Keratinocyte (primary cell): ENCODE data around the gene EFHB. TPM values are rescaled to one million over a fixed set of nuclear protein-coding genes. Genes with fewer than 3 reads are reported as not detected.
A peak's percentile ranks its signal among the peaks of the same experiment; 100 is the strongest.

Experiments
- DNase-seq: peaks from one replicate; pipeline ENCODE4 v3.0.0-alpha.2; 2011; ENCODE audit warnings: low read depth, missing footprints, low spot score
- FAIRE-seq: peaks from 2 replicates; lab custom pipeline; 2011; peaks lifted over from hg19 to GRCh38; lab: Jason Lieb, UNC
- H2AFZ ChIP-seq: 2 replicates; pipeline ENCODE4 v1.6.0; 2012; ENCODE audit warnings: low read length, control low read depth, inconsistent platforms; ENCODE audit not compliant: control insufficient read depth
- H3K27ac ChIP-seq: 2 replicates; pipeline ENCODE4 v1.5.1; 2011; ENCODE audit warnings: low read length; ENCODE audit not compliant: control insufficient read depth, insufficient read depth
- H3K27me3 ChIP-seq: 3 replicates; pipeline ENCODE4 v1.6.0; 2011; ENCODE audit warnings: low read length; ENCODE audit not compliant: control insufficient read depth, insufficient read depth; ENCODE audit errors: extremely low read depth
- H3K36me3 ChIP-seq, 2 experiments: 2 replicates in 1 of 2; 3 replicates in 1 of 2; pipeline ENCODE4 v1.5.1; 2011; ENCODE audit warnings: low read length in 2 of 2, mild to moderate bottlenecking in 1 of 2; ENCODE audit not compliant: control insufficient read depth in 2 of 2, insufficient read depth in 2 of 2; ENCODE audit errors: extremely low read depth in 1 of 2
- H3K4me1 ChIP-seq: 3 replicates; pipeline ENCODE4 v1.5.1; 2011; ENCODE audit warnings: low read length; ENCODE audit not compliant: control insufficient read depth, insufficient read depth; ENCODE audit errors: extremely low read depth
- H3K4me2 ChIP-seq: 3 replicates; pipeline ENCODE4 v1.6.0; 2011; ENCODE audit warnings: low read depth, low read length; ENCODE audit not compliant: control insufficient read depth, insufficient read depth; ENCODE audit errors: extremely low read depth
- H3K4me3 ChIP-seq, 3 experiments: fragments of 200-600 bp in 1 of 3; sonication (generic) in 1 of 3; 2 replicates in 2 of 3; 3 replicates in 1 of 3; pipeline ENCODE4 v1.5.1; 2011 to 2016; ENCODE audit warnings: low read length in 3 of 3, mild to moderate bottlenecking in 3 of 3, control low read depth in 2 of 3, inconsistent platforms in 1 of 3, low read depth in 1 of 3, mixed read lengths in 1 of 3, mixed run types in 1 of 3, moderate library complexity in 1 of 3; ENCODE audit not compliant: control insufficient read depth in 2 of 3, insufficient read depth in 2 of 3; ENCODE audit errors: extremely low read depth in 1 of 3
- H3K79me2 ChIP-seq: 2 replicates; pipeline ENCODE4 v1.6.0; 2012; ENCODE audit warnings: low read length; ENCODE audit not compliant: control insufficient read depth, insufficient read depth
- H3K9ac ChIP-seq: 3 replicates; pipeline ENCODE4 v1.6.0; 2011; ENCODE audit warnings: low read length; ENCODE audit not compliant: control insufficient read depth, insufficient read depth; ENCODE audit errors: extremely low read depth
- H3K9me1 ChIP-seq: 3 replicates; pipeline ENCODE4 v1.6.0; 2011; ENCODE audit warnings: low read length; ENCODE audit not compliant: control insufficient read depth, insufficient read depth; ENCODE audit errors: extremely low read depth
- H3K9me3 ChIP-seq: 2 replicates; pipeline ENCODE4 v1.5.1; 2012; ENCODE audit warnings: low read depth, low read length; ENCODE audit not compliant: control insufficient read depth
- H4K20me1 ChIP-seq: 3 replicates; pipeline ENCODE4 v1.6.0; 2011; ENCODE audit warnings: low read length; ENCODE audit not compliant: control insufficient read depth, insufficient read depth; ENCODE audit errors: extremely low read depth
- EZH2 ChIP-seq: IDR thresholded peaks from one replicate; pipeline ENCODE4 v1.6.1; 2012; ENCODE audit warnings: inconsistent platforms, mild to moderate bottlenecking, low read length, moderate library complexity
- dilution Hi-C: fragments of 300-500 bp; cut with MboI; formaldehyde crosslinking; loops from one replicate; pipeline ENCODE4 v1.7.0; 2020; ENCODE audit warnings: low sequenced_read_pairs; ENCODE audit not compliant: extremely low pct_ligation_motif_present
- polyA minus RNA-seq, 3 experiments: library from RNA; depleted of rRNA, polyadenylated mRNA; stranded (reverse); fragments of >200 nt; gene quantifications; 1 replicate in 1 of 3; 2 replicates in 1 of 3; 3 replicates in 1 of 3; pipeline ENCODE4 v1.2.3, GENCODE V29; 2011
- polyA plus RNA-seq, 5 experiments: library from polyadenylated mRNA; depleted of rRNA in 3 of 5; stranded (reverse) in 3 of 5; stranded (forward) in 1 of 5; unstranded in 1 of 5; fragments of >200 nt; gene quantifications; 1 replicate in 1 of 5; 2 replicates in 3 of 5; 3 replicates in 1 of 5; pipeline versions ENCODE4 v1.2.1 to v1.2.3, GENCODE V29; 2011 to 2012; ENCODE audit warnings: missing spikeins in 2 of 5, low read depth in 1 of 5, low replicate concordance in 1 of 5
- TF ChIP-seq, protein P1 (sequence below), 3 experiments: IDR thresholded peaks in 1 of 3; conservative IDR thresholded peaks in 1 of 3; optimal IDR thresholded peaks in 1 of 3; 2 replicates in 2 of 3; 3 replicates in 1 of 3; pipeline versions ENCODE3 to v1.5.1; 2011; ENCODE audit warnings: low read length in 3 of 3, mild to moderate bottlenecking in 3 of 3, moderate library complexity in 2 of 3, control low read depth in 1 of 3, inconsistent platforms in 1 of 3; ENCODE audit not compliant: insufficient read depth in 2 of 3; ENCODE audit errors: extremely low read depth in 1 of 3

Gene EFHB, protein sequence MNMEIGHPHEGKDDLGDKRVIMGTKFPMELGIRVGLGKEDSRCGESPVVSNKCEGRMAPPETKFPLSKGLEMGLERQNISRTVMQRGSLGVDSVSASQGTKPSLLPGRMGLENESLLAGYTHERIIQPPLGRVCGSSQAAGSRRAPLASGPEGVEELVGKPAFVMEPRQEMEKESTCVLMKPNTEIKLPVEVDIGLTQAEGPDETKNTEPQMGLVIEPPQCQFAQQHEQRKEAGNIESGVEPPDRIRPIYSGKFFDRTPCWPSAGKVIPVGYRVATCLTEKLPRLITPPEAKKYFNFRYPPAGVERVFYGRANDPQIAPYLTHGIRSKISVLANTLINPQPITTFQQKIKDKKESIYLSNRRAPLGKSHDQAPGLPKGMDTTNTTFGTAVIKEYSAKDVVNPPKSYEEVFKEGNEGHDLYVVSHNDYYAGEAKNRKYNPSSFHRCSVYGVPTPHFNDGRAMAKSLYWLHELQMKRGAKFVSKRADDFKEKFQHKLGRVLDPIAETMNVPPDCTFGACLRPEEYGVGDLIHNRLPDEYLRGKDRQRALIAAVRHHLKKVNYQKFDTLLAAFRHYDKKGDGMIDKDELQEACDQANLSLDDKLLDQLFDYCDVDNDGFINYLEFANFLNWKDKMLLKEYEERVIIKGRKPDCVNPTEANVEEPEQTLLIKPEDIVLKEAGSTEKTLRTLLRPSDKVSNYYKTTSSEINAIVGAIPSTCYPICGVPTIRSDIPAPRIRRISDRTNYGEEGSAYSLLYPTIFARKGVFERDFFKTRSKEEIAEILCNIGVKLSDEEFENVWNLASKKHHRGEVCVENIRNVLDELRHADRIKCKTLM
- polyA plus RNA-seq (0.08 to 0.58 TPM (median 0.26 TPM) in 3 replicates), polyA minus RNA-seq (1.7 to 1.8 TPM in 2 of 3 replicates, not detected in the other)
- 1.7 TPM for polyA plus RNA-seq (2011; ENCODE audit: low read depth)
- polyA plus RNA-seq (2011; cell fraction: cytosol; rRNA removed) = 0.10 and 0.29 TPM in 2 replicates
- polyA plus RNA-seq (2011; cell fraction: nucleus; rRNA removed) = 0.27 TPM in 1 of 2 replicates, not detected in the other
- polyA plus RNA-seq (2012; ENCODE audit: low replicate concordance) = 0.24 and 0.69 TPM in 2 replicates
- not detected for polyA minus RNA-seq (2011; cell fraction: cytosol; rRNA and poly(A)+ RNA removed)
- polyA minus RNA-seq (2011; cell fraction: nucleus; rRNA and poly(A)+ RNA removed) = not detected in 2 replicates

DNA sequence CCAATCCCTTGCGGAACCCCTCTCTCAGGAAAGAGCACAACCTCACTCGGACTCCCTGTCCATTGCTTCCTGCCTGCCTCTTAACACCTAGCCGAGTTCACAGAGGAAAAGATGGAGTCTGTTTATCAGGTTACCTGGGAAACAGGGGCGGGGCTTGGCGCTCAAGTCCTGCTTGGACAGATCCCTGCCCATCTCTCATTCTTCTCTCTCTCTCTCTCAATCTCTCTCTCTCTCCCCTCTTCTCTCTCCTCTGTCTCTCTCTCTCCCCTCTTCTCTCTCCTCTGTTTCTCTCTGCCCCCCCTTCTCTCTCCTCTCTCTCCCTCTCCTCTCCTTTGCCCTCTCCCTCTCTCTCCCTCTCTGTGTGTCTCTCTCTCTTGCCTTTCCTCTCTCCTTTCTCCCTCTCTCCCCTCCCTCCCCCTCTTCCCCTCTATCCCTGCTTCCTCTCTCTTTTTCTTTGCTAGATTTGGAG lies at the start of gene EFHB:
EFHB (minus strand) TSS at position 120 of the 469 bp plus-strand sequence. CDS start 199 bp downstream, outside the sequence.
- DNase-seq (no peak), FAIRE-seq (no peak)
- Histone ChIP-seq H3K4me2 (peak within 1 kb of the TSS; percentile 40), H3K9ac (no peak within 1 kb of the TSS), H3K27ac (no peak within 1 kb of the TSS), H4K20me1 (no peaks in the 10 kb centered on the region), H2AFZ (peak within 1 kb of the TSS; percentile 61), H3K9me1 (no peaks in the 10 kb centered on the region), H3K36me3 (no peaks in the 10 kb centered on the region), H3K27me3 (no peaks in the 10 kb centered on the region), H3K4me1 (no peaks in the 10 kb centered on the region), H3K79me2 (no peaks in the 10 kb centered on the region), H3K4me3 (no peak within 1 kb of the TSS), H3K9me3 (no peaks in the 10 kb centered on the region)
- dilution Hi-C loops = no loop called here
- TF ChIP-seq, protein P1, sequence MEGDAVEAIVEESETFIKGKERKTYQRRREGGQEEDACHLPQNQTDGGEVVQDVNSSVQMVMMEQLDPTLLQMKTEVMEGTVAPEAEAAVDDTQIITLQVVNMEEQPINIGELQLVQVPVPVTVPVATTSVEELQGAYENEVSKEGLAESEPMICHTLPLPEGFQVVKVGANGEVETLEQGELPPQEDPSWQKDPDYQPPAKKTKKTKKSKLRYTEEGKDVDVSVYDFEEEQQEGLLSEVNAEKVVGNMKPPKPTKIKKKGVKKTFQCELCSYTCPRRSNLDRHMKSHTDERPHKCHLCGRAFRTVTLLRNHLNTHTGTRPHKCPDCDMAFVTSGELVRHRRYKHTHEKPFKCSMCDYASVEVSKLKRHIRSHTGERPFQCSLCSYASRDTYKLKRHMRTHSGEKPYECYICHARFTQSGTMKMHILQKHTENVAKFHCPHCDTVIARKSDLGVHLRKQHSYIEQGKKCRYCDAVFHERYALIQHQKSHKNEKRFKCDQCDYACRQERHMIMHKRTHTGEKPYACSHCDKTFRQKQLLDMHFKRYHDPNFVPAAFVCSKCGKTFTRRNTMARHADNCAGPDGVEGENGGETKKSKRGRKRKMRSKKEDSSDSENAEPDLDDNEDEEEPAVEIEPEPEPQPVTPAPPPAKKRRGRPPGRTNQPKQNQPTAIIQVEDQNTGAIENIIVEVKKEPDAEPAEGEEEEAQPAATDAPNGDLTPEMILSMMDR (optimal IDR thresholded peaks at IDR 0.05 in 1 of 3, IDR thresholded peaks at IDR 0.05 in 1 of 3, conservative IDR thresholded peaks at IDR 0.05 in 1 of 3; ENCODE audit: extremely low read depth in 1 of 3, insufficient read depth in 2 of 3, low read length in 3 of 3) = no peak
- no peak for TF ChIP-seq EZH2

DNA sequence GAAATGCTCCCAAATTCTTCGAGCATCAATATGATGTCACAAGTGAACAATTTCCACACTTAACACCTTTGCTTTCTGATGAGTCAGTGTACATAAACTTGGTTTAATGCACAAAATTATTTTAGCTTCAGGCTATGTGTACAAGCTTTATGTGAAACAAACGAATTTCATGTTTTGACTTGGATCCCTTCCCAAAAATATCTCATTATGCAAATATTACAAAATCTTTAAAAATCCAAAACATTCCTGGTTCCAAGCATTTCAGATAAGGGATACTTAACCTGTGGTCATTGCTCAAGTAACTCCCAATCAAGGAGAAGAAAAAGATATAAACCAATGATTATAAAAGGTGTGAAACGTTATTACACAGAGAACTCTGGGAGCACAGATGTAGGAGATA lies 38.0 kb upstream of the EFHB start:
- Histone ChIP-seq H3K36me3 (peaks cover 0 to 5% of the 10 kb centered on the region in 2 experiments), H2AFZ (no peak overlapping the region), H4K20me1 (peaks cover 6% of the 10 kb centered on the region), H3K4me3 (no peak overlapping the region), H3K9me3 (no peaks in the 10 kb centered on the region), H3K9ac (no peak overlapping the region), H3K4me2 (no peak overlapping the region), H3K79me2 (peaks cover 59% of the 10 kb centered on the region), H3K27me3 (no peaks in the 10 kb centered on the region), H3K27ac (no peak overlapping the region), H3K9me1 (no peaks in the 10 kb centered on the region), H3K4me1 (no peaks in the 10 kb centered on the region)
- DNase-seq (no peak), FAIRE-seq (peak; percentile 56)
- no peak for TF ChIP-seq EZH2
- TF ChIP-seq, protein P1 (optimal IDR thresholded peaks at IDR 0.05 in 1 of 3, IDR thresholded peaks at IDR 0.05 in 1 of 3, conservative IDR thresholded peaks at IDR 0.05 in 1 of 3; ENCODE audit: extremely low read depth in 1 of 3, insufficient read depth in 2 of 3, low read length in 3 of 3) = no peak
- dilution Hi-C loops = no loop called here
